T-helper 2 cell treated with Interferon-gamma antibody and Interleukin-4, amounts not matched to agents 100 ng/mL and 5 ng/mL, for 36 hours (primary cell): ENCODE data around the gene OR2F2. TPM values are rescaled to one million over a fixed set of nuclear protein-coding genes. Genes with fewer than 3 reads are reported as not detected.

ENCODE experiments used
- intact Hi-C: fragments of 100-400 bp; cut with micrococcal nuclease; formaldehyde crosslinking; loops from one replicate; pipeline ENCODE4 v1.15.1; 2023
- total RNA-seq: library from RNA; stranded (reverse); gene quantifications from 2 replicates; pipeline ENCODE4 v1.2.3, GENCODE V29; 2022

Gene OR2F2
- not detected in 2 replicates for total RNA-seq

- intact Hi-C loops, result no loop called here
Measured at GRCh38 chr7:143934526-143935325, at the start of gene OR2F2. Gene OR2F2 (plus strand): TSS chr7:143935233. CDS start chr7:143935233, 0 bp downstream.

- intact Hi-C loops, result no loop called here
Measured at GRCh38 chr7:143885951-143886350, 49.1 kb upstream of the OR2F2 start.

- intact Hi-C loops, result no loop called here
Measured at GRCh38 chr7:143886826-143887477, 48.1 kb upstream of the OR2F2 start.

GRCh38 chr7:143889068-143889467, 46.0 kb upstream of the OR2F2 start:
- intact Hi-C loops, result no loop called here

GRCh38 chr7:143890558-143890957, 44.5 kb upstream of the OR2F2 start:
- intact Hi-C loops, result no loop called here

- intact Hi-C loops, result no loop called here
Measured at GRCh38 chr7:143891457-143891856, 43.6 kb upstream of the OR2F2 start.

GRCh38 chr7:143892527-143893300, 42.3 kb upstream of the OR2F2 start:
- intact Hi-C loops, result no loop called here

GRCh38 chr7:143896667-143897066, 38.4 kb upstream of the OR2F2 start:
- intact Hi-C loops, result no loop called here

GRCh38 chr7:143898810-143899209, 36.2 kb upstream of the OR2F2 start:
- intact Hi-C loops, result no loop called here

GRCh38 chr7:143900230-143900766, 34.7 kb upstream of the OR2F2 start:
- intact Hi-C loops, result no loop called here

GRCh38 chr7:143901332-143901667, 33.7 kb upstream of the OR2F2 start:
- intact Hi-C loops, result no loop called here

- intact Hi-C loops, result no loop called here
Measured at GRCh38 chr7:143901668-143902331, 33.2 kb upstream of the OR2F2 start, which contains the start of gene TCAF1. Gene TCAF1 (minus strand): TSS chr7:143902176. CDS start chr7:143876608, 25,568 bp downstream.

GRCh38 chr7:143902332-143902899, 32.6 kb upstream of the OR2F2 start:
- intact Hi-C loops, result no loop called here

GRCh38 chr7:143905509-143905908, 29.5 kb upstream of the OR2F2 start:
- intact Hi-C loops, result no loop called here

- intact Hi-C loops, result no loop called here
Measured at GRCh38 chr7:143906151-143906550, 28.9 kb upstream of the OR2F2 start.

- intact Hi-C loops, result no loop called here
Measured at GRCh38 chr7:143906895-143907294, 28.1 kb upstream of the OR2F2 start.

- intact Hi-C loops, result no loop called here
Measured at GRCh38 chr7:143908120-143908519, 26.9 kb upstream of the OR2F2 start.

- intact Hi-C loops, result no loop called here
Measured at GRCh38 chr7:143909863-143910262, 25.2 kb upstream of the OR2F2 start.

GRCh38 chr7:143910473-143911248, 24.4 kb upstream of the OR2F2 start:
- intact Hi-C loops, result no loop called here
